K562 (cell line): Measurements from ENCODE around the gene SLC7A6OS. TPM values are rescaled to one million over a fixed set of nuclear protein-coding genes. Genes with fewer than 3 reads are reported as not detected.

Experiments used
- ATF7 ChIP-seq: fragments of 450-650 bp; IDR thresholded peaks from 2 replicates; pipeline ENCODE4 v1.7.1; 2014; ENCODE audit warnings: mild to moderate bottlenecking, moderate library complexity
- HDAC6 ChIP-seq: IDR thresholded peaks from 2 replicates; pipeline ENCODE4 v1.6.1; 2012; ENCODE audit warnings: low read depth, mild to moderate bottlenecking, control low read depth, inconsistent platforms, low read length, moderate library complexity
- MYBL2 ChIP-seq, 2 experiments: fragments of 450-650 bp in 1 of 2; sonication (generic) in 1 of 2; formaldehyde crosslinking in 1 of 2; IDR thresholded peaks; 2 replicates each; pipeline versions ENCODE4 v1.6.1 to v1.8.1; 2017 to 2022; ENCODE audit warnings: borderline replicate concordance in 1 of 2, inconsistent platforms in 1 of 2, low read depth in 1 of 2, mild to moderate bottlenecking in 1 of 2, missing genetic modification reagents in 1 of 2, moderate library complexity in 1 of 2
- RHOXF2B ChIP-seq: fragments of 250-450 bp; sonication (Bioruptor Pico); conservative IDR thresholded peaks from 2 replicates; pipeline ENCODE4 v1.5.1; 2021
- TBP ChIP-seq: optimal IDR thresholded peaks from 2 replicates; pipeline ENCODE3; 2011; ENCODE audit warnings: low read depth, low read length, improper control_type of control experiment
- TRIM28 ChIP-seq: fragments of 450-650 bp; IDR thresholded peaks from 2 replicates; pipeline ENCODE4 v1.6.1; 2017
- YY1 ChIP-seq, 3 experiments: IDR thresholded peaks; 2 replicates each; pipeline ENCODE4 v1.6.1; 2011; ENCODE audit warnings: low read length in 2 of 3, mild to moderate bottlenecking in 2 of 3, moderate library complexity in 2 of 3, borderline replicate concordance in 1 of 3, control low read depth in 1 of 3, low read depth in 1 of 3; ENCODE audit not compliant: insufficient read depth in 3 of 3, insufficient replicate concordance in 2 of 3, control insufficient read depth in 1 of 3, insufficient read length in 1 of 3; ENCODE audit errors: extremely low read depth in 1 of 3
- ZNF785 ChIP-seq: fragments of 250-450 bp; sonication (Bioruptor Pico); IDR thresholded peaks from 2 replicates; pipeline ENCODE4 v1.4.0; 2020; ENCODE audit warnings: mild to moderate bottlenecking
- polyA plus RNA-seq, 8 experiments: library from polyadenylated mRNA; depleted of rRNA in 4 of 8; stranded (reverse) in 5 of 8; unstranded in 3 of 8; fragments of >200 nt; fragmentation: Nextera tagmentation in 2 of 8; fragmentation: Illumina TruSeq in 1 of 8; extraction: Ambion mirVana in 2 of 8; extraction: Trizol in 1 of 8; gene quantifications; 2 replicates each; pipeline versions ENCODE4 v1.2.1 to v1.2.3, GENCODE V29; 2011 to 2014; ENCODE audit warnings: inconsistent platforms in 1 of 8, missing spikeins in 1 of 8
- total RNA-seq, 7 experiments: library from RNA; depleted of rRNA in 6 of 7; stranded (reverse); fragments of >200 nt in 6 of 7; fragmentation: Illumina TruSeq in 2 of 7; extraction: Trizol in 2 of 7; gene quantifications; 2 replicates each; pipeline versions ENCODE4 v1.2.1 to v1.2.3, GENCODE V29; 2011 to 2021; ENCODE audit warnings: low replicate concordance in 1 of 7
- TF ChIP-seq, protein P1 (sequence below): sonication (generic); formaldehyde crosslinking; IDR thresholded peaks from 2 replicates; pipeline ENCODE4 v1.8.0; 2022; ENCODE audit warnings: mild to moderate bottlenecking, missing genetic modification reagents
- TF ChIP-seq, protein P2 (sequence below): fragments of 250-450 bp; sonication (Bioruptor Pico); IDR thresholded peaks from 2 replicates; pipeline ENCODE4 v1.5.0; 2021
- TF ChIP-seq, protein P3 (sequence below): fragments of 450-650 bp; IDR thresholded peaks from 2 replicates; pipeline ENCODE4 v1.7.1; 2018; ENCODE audit warnings: mild to moderate bottlenecking, low read depth; ENCODE audit not compliant: partially characterized antibody
- TF ChIP-seq, protein P4 (sequence below): fragments of 450-650 bp; IDR thresholded peaks from 2 replicates; pipeline ENCODE4 v1.6.1; 2016; ENCODE audit warnings: antibody characterized with exemption
- TF ChIP-seq, protein P5 (sequence below): fragments of 450-650 bp; IDR thresholded peaks from 2 replicates; pipeline ENCODE4 v1.6.1; 2016; ENCODE audit warnings: mild to moderate bottlenecking

Gene SLC7A6OS
- total and polyA plus RNA-seq, 9 of the 15 experiments (the other 6 are each of a cell fraction or from before 2014, with no cell fraction given) = 2.7 to 23.6 (median 17.2) TPM

DNA sequence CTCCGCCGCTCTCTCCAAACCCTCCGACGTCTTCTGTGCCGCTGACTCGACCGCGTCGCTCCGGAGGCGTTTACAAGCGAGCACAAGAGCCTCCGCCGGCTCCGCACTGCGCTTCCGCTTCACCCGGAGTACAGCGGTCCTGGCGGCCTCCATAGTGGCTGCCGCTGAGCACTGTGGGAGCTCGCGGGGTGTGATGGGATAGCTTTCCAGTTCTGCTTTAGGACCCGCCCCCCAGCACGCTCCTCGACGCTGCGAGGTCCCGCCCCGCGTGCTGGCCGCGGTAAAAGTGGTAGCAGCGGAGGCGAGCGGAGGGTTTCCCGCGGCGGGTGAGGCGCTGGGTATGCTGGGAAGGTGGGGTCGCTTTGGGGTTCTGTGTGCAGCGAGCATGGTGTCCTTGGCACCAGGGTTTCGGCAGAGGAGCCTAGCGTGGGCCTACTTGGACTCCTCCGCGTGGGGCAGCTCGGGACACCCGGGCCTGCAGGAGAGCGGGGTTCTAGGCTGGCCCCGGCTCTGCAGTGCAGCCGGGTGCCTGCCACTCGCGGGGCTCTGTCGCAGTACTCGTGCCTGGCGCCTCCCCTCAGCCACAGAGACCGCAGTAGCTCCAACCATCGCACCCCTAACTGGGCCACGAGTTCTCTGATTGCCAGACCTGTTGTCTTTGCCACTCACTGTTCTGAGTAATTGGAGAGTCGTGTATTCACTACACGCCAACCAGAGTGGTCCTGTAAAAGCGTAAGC lies at the start of gene SLC7A6OS, which contains the start of gene PRMT7 (continued):
- TF ChIP-seq ATF7 = peak; percentile 57; the same call in 1 of the 2 replicates
- TF ChIP-seq, protein P1, sequence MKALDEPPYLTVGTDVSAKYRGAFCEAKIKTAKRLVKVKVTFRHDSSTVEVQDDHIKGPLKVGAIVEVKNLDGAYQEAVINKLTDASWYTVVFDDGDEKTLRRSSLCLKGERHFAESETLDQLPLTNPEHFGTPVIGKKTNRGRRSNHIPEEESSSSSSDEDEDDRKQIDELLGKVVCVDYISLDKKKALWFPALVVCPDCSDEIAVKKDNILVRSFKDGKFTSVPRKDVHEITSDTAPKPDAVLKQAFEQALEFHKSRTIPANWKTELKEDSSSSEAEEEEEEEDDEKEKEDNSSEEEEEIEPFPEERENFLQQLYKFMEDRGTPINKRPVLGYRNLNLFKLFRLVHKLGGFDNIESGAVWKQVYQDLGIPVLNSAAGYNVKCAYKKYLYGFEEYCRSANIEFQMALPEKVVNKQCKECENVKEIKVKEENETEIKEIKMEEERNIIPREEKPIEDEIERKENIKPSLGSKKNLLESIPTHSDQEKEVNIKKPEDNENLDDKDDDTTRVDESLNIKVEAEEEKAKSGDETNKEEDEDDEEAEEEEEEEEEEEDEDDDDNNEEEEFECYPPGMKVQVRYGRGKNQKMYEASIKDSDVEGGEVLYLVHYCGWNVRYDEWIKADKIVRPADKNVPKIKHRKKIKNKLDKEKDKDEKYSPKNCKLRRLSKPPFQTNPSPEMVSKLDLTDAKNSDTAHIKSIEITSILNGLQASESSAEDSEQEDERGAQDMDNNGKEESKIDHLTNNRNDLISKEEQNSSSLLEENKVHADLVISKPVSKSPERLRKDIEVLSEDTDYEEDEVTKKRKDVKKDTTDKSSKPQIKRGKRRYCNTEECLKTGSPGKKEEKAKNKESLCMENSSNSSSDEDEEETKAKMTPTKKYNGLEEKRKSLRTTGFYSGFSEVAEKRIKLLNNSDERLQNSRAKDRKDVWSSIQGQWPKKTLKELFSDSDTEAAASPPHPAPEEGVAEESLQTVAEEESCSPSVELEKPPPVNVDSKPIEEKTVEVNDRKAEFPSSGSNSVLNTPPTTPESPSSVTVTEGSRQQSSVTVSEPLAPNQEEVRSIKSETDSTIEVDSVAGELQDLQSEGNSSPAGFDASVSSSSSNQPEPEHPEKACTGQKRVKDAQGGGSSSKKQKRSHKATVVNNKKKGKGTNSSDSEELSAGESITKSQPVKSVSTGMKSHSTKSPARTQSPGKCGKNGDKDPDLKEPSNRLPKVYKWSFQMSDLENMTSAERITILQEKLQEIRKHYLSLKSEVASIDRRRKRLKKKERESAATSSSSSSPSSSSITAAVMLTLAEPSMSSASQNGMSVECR = no peak; the same call in 1 of the 2 replicates
- TF ChIP-seq YY1 (IDR thresholded peaks at IDR 0.05; ENCODE audit: borderline replicate concordance in 1 of 3, control insufficient read depth in 1 of 3, extremely low read depth in 1 of 3, insufficient read depth in 3 of 3, insufficient read length in 1 of 3, insufficient replicate concordance in 2 of 3, low read depth in 1 of 3, low read length in 2 of 3) = peak; percentile 65 to 95 (median 93)
- TF ChIP-seq, protein P2, sequence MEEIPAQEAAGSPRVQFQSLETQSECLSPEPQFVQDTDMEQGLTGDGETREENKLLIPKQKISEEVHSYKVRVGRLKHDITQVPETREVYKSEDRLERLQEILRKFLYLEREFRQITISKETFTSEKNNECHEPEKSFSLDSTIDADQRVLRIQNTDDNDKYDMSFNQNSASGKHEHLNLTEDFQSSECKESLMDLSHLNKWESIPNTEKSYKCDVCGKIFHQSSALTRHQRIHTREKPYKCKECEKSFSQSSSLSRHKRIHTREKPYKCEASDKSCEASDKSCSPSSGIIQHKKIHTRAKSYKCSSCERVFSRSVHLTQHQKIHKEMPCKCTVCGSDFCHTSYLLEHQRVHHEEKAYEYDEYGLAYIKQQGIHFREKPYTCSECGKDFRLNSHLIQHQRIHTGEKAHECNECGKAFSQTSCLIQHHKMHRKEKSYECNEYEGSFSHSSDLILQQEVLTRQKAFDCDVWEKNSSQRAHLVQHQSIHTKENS (CRISPR knock-in tag) = no peak
- TF ChIP-seq, protein P3, sequence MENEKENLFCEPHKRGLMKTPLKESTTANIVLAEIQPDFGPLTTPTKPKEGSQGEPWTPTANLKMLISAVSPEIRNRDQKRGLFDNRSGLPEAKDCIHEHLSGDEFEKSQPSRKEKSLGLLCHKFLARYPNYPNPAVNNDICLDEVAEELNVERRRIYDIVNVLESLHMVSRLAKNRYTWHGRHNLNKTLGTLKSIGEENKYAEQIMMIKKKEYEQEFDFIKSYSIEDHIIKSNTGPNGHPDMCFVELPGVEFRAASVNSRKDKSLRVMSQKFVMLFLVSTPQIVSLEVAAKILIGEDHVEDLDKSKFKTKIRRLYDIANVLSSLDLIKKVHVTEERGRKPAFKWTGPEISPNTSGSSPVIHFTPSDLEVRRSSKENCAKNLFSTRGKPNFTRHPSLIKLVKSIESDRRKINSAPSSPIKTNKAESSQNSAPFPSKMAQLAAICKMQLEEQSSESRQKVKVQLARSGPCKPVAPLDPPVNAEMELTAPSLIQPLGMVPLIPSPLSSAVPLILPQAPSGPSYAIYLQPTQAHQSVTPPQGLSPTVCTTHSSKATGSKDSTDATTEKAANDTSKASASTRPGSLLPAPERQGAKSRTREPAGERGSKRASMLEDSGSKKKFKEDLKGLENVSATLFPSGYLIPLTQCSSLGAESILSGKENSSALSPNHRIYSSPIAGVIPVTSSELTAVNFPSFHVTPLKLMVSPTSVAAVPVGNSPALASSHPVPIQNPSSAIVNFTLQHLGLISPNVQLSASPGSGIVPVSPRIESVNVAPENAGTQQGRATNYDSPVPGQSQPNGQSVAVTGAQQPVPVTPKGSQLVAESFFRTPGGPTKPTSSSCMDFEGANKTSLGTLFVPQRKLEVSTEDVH = peak; percentile 64
- no peak for TF ChIP-seq RHOXF2B
- TF ChIP-seq MYBL2 (IDR thresholded peaks at IDR 0.05; ENCODE audit: low read depth) = no peak
- no peak for TF ChIP-seq MYBL2 (CRISPR knock-in tag; IDR thresholded peaks at IDR 0.05; ENCODE audit: borderline replicate concordance)
- TF ChIP-seq, protein P4, sequence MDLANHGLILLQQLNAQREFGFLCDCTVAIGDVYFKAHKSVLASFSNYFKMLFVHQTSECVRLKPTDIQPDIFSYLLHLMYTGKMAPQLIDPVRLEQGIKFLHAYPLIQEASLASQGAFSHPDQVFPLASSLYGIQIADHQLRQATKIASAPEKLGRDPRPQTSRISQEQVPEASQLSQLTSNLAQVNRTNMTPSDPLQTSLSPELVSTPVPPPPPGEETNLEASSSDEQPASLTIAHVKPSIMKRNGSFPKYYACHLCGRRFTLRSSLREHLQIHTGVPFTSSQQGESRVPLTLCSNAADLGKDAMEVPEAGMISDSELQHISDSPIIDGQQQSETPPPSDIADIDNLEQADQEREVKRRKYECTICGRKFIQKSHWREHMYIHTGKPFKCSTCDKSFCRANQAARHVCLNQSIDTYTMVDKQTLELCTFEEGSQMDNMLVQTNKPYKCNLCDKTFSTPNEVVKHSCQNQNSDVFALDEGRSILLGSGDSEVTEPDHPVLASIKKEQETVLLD = peak; percentile 52; the same call in 1 of the 2 replicates
- TF ChIP-seq ZNF785 (CRISPR knock-in tag) = no peak
- TF ChIP-seq, protein P5, sequence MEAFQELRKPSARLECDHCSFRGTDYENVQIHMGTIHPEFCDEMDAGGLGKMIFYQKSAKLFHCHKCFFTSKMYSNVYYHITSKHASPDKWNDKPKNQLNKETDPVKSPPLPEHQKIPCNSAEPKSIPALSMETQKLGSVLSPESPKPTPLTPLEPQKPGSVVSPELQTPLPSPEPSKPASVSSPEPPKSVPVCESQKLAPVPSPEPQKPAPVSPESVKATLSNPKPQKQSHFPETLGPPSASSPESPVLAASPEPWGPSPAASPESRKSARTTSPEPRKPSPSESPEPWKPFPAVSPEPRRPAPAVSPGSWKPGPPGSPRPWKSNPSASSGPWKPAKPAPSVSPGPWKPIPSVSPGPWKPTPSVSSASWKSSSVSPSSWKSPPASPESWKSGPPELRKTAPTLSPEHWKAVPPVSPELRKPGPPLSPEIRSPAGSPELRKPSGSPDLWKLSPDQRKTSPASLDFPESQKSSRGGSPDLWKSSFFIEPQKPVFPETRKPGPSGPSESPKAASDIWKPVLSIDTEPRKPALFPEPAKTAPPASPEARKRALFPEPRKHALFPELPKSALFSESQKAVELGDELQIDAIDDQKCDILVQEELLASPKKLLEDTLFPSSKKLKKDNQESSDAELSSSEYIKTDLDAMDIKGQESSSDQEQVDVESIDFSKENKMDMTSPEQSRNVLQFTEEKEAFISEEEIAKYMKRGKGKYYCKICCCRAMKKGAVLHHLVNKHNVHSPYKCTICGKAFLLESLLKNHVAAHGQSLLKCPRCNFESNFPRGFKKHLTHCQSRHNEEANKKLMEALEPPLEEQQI = no peak; the same call in 1 of the 2 replicates
- peak; percentile 81 for TF ChIP-seq TBP
- TF ChIP-seq TRIM28 = no peak
- TF ChIP-seq HDAC6 = no peak
